ENCODE data around the gene BBS9.
A peak's percentile ranks its signal among the peaks of the same experiment; 100 is the strongest.
"Not testable (repeated sequence)": the region's sequence is repeated elsewhere in the genome, so short reads cannot be mapped to it uniquely, and the experiment has no call there.

BBS9 gene

GRCh38 chr7:33200282-33200681 is 70.9 kb downstream of the BBS9 start:
- DNase-seq = no peak

DNA sequence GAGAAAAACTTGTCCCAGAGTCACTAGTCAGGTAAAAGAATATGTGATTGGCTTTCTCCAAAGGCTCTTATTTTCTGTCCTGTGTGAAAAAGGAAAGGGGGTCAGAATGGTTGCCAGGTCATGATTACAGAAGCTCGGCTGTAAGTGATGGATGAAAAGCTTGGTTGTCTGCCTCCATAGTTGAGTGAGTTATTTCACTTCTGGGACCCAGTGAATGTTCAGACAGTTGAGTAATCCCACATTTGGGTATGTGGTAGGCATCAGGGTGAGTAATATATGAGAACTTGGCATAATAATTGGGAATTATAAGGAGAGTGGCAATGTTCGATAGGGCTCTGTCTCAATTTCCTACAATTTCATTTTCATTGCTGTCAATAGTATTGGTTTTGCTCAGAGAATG is 72.5 kb downstream of the BBS9 start:
- peak; percentile 15 for DNase-seq

DNA sequence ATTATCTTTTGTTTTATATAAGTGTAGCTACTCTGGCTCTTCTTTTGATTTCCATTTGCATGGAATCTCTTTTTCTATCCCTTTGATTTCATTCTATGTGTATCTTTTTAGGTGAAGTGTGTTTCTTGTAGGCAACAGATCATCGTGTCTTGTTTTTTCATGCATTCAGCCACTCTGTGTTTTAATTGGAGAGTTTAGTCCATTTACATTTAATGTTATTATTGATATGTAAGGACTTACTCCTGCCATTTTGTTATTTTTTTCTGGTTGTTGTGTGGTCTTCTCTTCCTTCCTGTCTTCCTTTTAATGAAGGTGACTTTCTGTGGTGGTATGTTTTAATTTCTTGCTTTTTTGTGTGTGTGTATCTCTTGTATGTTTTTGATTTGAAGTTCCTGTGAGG is 81.6 kb downstream of the BBS9 start:
- DNase-seq = no peak

DNA sequence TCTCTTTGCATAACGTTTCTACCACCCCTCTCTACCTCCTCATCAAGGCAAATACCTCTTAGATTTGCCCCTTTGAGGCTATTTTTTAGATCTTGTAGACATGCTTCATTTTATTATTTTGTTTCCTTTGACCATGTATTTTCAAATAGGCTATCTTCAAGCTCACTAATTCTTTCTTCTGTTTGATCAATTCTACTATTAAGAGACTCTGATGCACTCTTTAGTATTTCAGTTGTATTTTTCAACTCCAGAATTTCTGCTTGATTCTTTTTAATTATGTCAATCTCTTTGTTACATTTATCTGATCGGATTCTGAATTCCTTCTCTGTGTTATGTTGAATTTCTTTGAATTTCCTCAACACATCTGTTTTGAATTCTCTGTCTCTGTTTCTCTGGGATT is 82.8 kb downstream of the BBS9 start:
- DNase-seq = no peak

DNA sequence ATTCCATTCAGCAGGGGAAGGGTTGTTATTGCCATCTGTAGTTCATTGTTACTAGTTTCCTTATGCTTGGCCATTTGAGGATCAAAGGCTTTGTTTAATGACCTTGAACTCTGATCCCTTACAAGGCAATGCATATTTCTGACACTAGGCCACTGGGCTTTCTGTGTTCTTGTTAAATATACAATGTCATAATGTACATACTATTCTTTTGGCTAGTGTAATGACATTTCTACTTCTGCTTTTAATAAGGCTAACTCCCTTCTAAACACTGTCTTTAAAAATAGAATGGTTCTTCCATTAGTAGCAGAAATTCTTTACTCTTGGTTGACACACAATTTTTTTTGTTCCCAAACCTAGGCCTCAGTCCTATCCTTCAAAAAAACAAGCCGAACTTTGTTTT is 86.6 kb downstream of the BBS9 start:
- no peak for DNase-seq

DNA sequence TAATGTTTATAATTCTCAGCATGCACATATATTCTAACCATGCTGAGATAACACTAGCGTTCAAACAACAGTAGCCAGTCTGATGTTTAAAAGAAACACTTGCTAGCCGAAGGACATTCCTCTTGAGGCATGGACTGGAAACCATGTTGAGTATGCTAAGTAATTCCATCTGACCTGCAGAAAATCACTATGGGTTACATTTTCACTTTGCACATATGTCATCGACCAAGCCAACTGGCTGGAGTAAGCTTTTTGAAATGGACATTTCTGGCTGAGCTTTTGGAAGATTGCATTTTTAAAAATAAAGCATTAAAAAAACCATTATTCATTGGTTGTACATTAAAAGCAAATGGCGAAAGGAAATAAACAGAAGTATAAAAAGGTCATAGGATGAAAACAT is 88.2 kb downstream of the BBS9 start:
- no peak for DNase-seq

DNA sequence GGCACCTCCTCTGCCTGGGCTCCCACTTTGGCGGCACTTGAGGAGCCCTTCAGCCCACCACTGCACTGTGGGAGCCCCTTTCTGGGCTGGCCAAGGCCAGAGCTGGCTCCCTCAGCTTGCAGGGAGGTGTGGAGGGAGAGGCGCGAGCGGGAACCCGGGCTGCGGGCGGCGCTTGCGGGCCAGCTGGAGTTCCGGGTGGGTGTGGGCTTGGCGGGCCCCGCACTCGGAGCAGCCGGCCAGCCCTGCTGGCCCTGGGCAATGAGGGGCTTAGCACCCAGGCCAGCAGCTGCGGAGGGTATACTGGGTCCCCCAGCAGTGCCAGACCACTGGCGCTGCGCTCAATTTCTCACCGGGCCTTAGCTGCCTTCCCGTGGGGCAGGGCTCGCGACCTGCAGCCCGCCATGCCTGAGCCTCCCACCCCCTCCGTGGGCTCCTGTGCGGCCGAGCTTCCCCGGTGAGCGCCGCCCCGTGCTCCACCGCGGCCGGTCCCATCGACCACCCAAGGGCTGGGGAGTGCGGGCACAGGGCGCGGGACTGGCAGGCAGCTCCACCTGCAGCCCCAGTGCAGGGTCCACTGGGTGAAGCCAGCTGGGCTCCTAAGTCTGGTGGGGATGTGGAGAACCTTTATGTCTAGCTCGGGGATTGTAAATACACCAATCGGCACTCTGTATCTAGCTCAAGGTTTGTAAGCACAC is 89.6 kb downstream of the BBS9 start:
- DNase-seq = not testable (repeated sequence)

- DNase-seq = no peak
Observed at GRCh38 chr7:33220231-33220630, 90.9 kb downstream of the BBS9 start.

- no peak for DNase-seq
Observed at GRCh38 chr7:33221390-33221789, 92.0 kb downstream of the BBS9 start.

- no peak for DNase-seq
Observed at GRCh38 chr7:33232632-33233145, 103.3 kb downstream of the BBS9 start.

GRCh38 chr7:33233659-33234058 is 104.3 kb downstream of the BBS9 start:
- DNase-seq = no peak

GRCh38 chr7:33237036-33237435 is 107.7 kb downstream of the BBS9 start:
- no peak for DNase-seq

DNA sequence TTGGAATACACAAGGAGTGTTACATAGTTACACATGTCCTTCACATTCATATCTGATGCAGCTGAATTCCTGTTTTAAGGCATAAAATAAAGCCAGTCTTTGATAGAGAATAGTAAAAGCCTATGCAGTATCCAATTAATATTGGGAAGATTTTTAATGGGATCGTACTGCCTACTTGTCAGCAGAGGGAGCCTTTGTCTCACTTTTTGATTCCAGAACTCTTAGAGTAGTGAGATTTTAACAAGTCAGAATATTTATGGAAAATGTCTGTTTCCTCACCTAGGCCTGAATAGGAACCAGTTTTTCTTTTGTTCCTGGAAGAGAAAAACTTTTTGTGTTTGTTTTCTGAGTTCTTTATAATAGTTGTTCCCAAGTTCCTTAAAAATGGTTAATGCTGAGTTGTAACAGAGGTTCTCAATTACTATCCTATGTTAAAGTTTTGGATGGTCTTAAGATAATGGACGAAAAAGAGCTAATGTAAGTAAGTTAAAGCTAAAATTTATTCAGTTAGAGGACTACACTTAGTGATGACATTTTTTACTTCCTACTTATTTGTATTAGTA is 114.0 kb downstream of the BBS9 start:
- peak; percentile 65 for DNase-seq

- peak; percentile 24 for DNase-seq
Observed at GRCh38 chr7:33248671-33249070, 119.3 kb downstream of the BBS9 start.

DNA sequence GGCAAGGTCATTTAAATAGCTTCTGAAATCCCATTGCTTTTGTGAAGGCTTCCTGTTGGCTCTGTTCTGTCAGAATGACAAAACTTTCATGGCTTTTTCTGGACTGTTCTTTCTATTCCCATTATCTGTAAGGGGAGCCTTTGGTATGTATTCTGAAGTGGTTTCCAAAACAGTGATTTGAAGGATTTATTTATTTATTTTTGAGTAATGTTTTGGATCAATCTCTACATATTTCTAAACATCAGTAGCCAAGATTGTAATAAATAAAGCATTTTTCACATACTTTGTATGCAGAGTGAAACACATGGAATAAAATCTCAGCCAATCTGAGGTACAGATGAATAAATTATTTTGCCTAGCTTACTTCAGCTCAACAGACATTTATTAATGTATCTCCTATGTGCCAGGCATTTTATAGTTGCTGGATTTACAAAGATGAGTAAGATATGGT is 121.1 kb downstream of the BBS9 start:
- DNase-seq = peak; percentile 74

DNA sequence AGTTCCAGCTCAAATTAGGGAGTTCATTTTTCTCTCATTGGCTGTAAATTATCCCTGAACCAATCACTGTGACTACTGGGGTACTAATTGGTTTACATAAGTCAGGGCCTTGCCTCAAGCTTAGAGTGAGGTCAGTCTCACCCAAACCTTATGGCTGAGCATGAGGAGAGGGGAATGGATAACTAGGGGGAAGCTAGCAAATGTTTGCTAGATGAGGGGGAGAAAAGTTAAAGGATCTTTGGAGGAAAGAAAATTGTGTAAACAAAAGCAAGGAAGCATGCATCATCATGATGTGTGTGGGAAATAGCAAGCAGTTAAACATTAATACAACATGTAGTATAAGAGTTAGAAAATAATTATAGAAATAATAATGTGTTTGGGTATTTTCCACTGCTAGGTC is 121.9 kb downstream of the BBS9 start:
- DNase-seq = no peak

GRCh38 chr7:33258491-33258951 is 129.2 kb downstream of the BBS9 start:
- peak; percentile 68 for DNase-seq

- no peak for DNase-seq
Observed at GRCh38 chr7:33261585-33261984, 132.2 kb downstream of the BBS9 start.

DNA sequence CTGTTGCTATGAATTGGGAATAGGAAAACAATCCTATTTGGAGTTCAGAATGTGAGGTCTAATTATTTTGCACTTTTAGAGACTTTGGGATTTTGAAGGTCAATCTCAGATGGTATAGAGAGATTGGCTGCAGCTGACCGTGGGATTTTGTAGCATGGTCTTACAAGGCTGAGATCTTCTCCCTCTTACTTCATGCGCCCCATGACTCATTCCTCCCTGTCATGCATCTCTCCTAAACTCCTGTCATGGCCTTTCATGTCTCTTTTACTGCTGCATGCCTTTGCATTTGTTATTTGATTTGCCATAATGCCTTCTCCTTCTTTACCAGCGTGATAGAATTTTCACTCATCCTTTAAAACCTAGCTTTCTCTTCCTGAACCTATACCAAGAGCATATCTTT is 133.1 kb downstream of the BBS9 start:
- peak; percentile 25 for DNase-seq

DNA sequence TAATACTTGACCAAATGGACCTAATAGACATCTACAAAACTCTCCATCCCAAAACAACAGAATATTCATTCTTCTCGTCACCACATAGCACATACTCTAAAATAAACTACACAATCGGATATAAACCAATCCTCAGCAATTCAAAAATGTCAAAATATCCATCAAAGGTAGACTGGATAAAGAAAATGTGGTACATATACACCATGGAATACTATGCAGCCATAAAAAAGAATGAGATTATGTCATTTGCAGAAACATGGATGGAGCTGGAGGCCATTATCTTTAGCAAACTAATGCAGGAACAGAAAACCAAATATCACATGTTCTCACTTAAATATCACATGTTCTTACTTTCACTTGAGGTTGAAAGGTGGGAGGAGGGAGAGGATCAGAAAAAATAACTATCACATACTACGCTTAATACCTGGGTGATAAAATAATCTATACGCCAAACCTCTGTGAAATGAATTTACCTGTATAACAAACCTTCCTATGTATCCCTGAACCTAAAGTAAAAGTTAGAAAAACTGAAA is 142.5 kb downstream of the BBS9 start:
- DNase-seq = not testable (repeated sequence)

- no peak for DNase-seq
Observed at GRCh38 chr7:33273356-33273755, 144.0 kb downstream of the BBS9 start.

DNA sequence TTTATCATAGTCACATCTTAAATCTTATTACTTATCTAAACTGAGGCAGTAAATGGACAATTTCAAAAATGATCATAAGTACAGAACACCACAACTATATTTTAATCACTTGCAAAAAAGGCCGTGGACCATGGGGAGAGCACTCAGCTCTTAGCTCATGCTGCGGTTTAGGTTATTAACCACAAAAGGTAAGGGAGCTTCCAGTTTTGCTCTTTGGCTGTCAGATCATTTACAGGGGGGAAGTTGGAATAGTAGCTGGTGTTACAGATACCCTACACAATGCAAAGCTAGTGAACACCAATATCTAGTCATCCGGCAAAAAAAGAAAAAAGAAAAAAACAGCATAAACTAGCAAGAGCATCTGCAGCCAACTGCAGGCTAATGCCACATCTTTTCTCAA is 147.0 kb downstream of the BBS9 start:
- no peak for DNase-seq

GRCh38 chr7:33276729-33277128 is 147.4 kb downstream of the BBS9 start:
- DNase-seq = no peak

- DNase-seq = no peak
Observed at GRCh38 chr7:33278095-33278494, 148.7 kb downstream of the BBS9 start.
